K562 (cell line): Measurements from ENCODE around the gene IPO11. TPM values are rescaled to one million over a fixed set of nuclear protein-coding genes. Genes with fewer than 3 reads are reported as not detected.
A peak's percentile ranks its signal among the peaks of the same experiment; 100 is the strongest.

Experiments used
- CAMTA2 ChIP-seq: fragments of 250-450 bp; sonication (Bioruptor Pico); conservative IDR thresholded peaks from 2 replicates; pipeline ENCODE4 v1.5.1; 2022
- GATA2 ChIP-seq: sonication (generic); formaldehyde crosslinking; IDR thresholded peaks from 2 replicates; pipeline ENCODE4 v1.4.0; 2020; ENCODE audit warnings: mild to moderate bottlenecking, missing genetic modification reagents
- HNRNPH1 ChIP-seq: fragments of 200-400 bp; formaldehyde crosslinking; optimal IDR thresholded peaks from 2 replicates; pipeline ENCODE3; 2017; ENCODE audit warnings: low read depth, mild to moderate bottlenecking, low read length, moderate library complexity
- IFI16 ChIP-seq: fragments of 250-450 bp; sonication (Bioruptor Pico); IDR thresholded peaks from 2 replicates; pipeline ENCODE4 v2.1.2; 2022; ENCODE audit warnings: mild to moderate bottlenecking, inconsistent platforms
- JUNB ChIP-seq: fragments of 450-650 bp; formaldehyde crosslinking; conservative IDR thresholded peaks from 2 replicates; pipeline ENCODE4 v1.4.0; 2020; ENCODE audit warnings: mild to moderate bottlenecking
- LEF1 ChIP-seq: fragments of 450-650 bp; IDR thresholded peaks from 2 replicates; pipeline ENCODE4 v1.6.1; 2016; ENCODE audit warnings: mild to moderate bottlenecking
- MCM2 ChIP-seq: fragments of 450-650 bp; IDR thresholded peaks from 2 replicates; pipeline ENCODE4 v1.6.1; 2017; ENCODE audit warnings: low read depth, mild to moderate bottlenecking
- SMARCE1 ChIP-seq: fragments of 450-650 bp; IDR thresholded peaks from 2 replicates; pipeline ENCODE4 v1.7.1; 2016; ENCODE audit warnings: mild to moderate bottlenecking
- TAF15 ChIP-seq: fragments of 200-400 bp; formaldehyde crosslinking; IDR thresholded peaks from 2 replicates; pipeline ENCODE4 v1.6.1; 2017; ENCODE audit warnings: mild to moderate bottlenecking, low read depth, low read length, moderate library complexity
- TCF7 ChIP-seq: sonication (generic); IDR thresholded peaks from 2 replicates; pipeline ENCODE4 v1.6.1; 2016; ENCODE audit warnings: antibody characterized with exemption, borderline replicate concordance
- ZNF12 ChIP-seq: sonication (generic); formaldehyde crosslinking; IDR thresholded peaks from 2 replicates; pipeline ENCODE4 v1.4.0; 2020; ENCODE audit warnings: mild to moderate bottlenecking, missing genetic modification reagents
- ZNF133 ChIP-seq: fragments of 250-450 bp; sonication (Bioruptor Pico); IDR thresholded peaks from 2 replicates; pipeline ENCODE4 v1.4.0; 2020; ENCODE audit warnings: mild to moderate bottlenecking
- ZNF224 ChIP-seq: sonication (generic); formaldehyde crosslinking; IDR thresholded peaks from 2 replicates; pipeline ENCODE4 v1.8.0; 2022; ENCODE audit warnings: mild to moderate bottlenecking, missing genetic modification reagents
- polyA plus RNA-seq, 8 experiments: library from polyadenylated mRNA; depleted of rRNA in 4 of 8; stranded (reverse) in 5 of 8; unstranded in 3 of 8; fragments of >200 nt; fragmentation: Nextera tagmentation in 2 of 8; fragmentation: Illumina TruSeq in 1 of 8; extraction: Ambion mirVana in 2 of 8; extraction: Trizol in 1 of 8; gene quantifications; 2 replicates each; pipeline versions ENCODE4 v1.2.1 to v1.2.3, GENCODE V29; 2011 to 2014; ENCODE audit warnings: inconsistent platforms in 1 of 8, missing spikeins in 1 of 8
- total RNA-seq, 7 experiments: library from RNA; depleted of rRNA in 6 of 7; stranded (reverse); fragments of >200 nt in 6 of 7; fragmentation: Illumina TruSeq in 2 of 7; extraction: Trizol in 2 of 7; gene quantifications; 2 replicates each; pipeline versions ENCODE4 v1.2.1 to v1.2.3, GENCODE V29; 2011 to 2021; ENCODE audit warnings: low replicate concordance in 1 of 7
- TF ChIP-seq, protein P1 (sequence below): fragments of 250-450 bp; sonication (Bioruptor Pico); IDR thresholded peaks from 2 replicates; pipeline ENCODE4 v1.5.0; 2021
- TF ChIP-seq, protein P2 (sequence below): sonication (generic); formaldehyde crosslinking; IDR thresholded peaks from 2 replicates; pipeline ENCODE4 v1.8.1; 2023; ENCODE audit warnings: mild to moderate bottlenecking, missing genetic modification reagents
- TF ChIP-seq, protein P3 (sequence below), 2 experiments: fragments of 450-650 bp in 1 of 2; sonication (generic) in 1 of 2; formaldehyde crosslinking; conservative IDR thresholded peaks; 2 replicates each; pipeline versions ENCODE4 v1.4.0 to v1.8.1; 2020 to 2022; ENCODE audit warnings: mild to moderate bottlenecking in 1 of 2, missing genetic modification reagents in 1 of 2
- TF ChIP-seq, protein P4 (sequence below): fragments of 250-450 bp; sonication (Bioruptor Pico); IDR thresholded peaks from 2 replicates; pipeline ENCODE4 v1.4.0; 2020; ENCODE audit warnings: mild to moderate bottlenecking
- TF ChIP-seq, protein P5 (sequence below): conservative IDR thresholded peaks from 2 replicates; pipeline ENCODE4 v1.6.1; 2011; ENCODE audit warnings: low read depth, mild to moderate bottlenecking, low read length; ENCODE audit not compliant: control insufficient read depth

IPO11 gene
- total and polyA plus RNA-seq, 9 of the 15 experiments (the other 6 are each of a cell fraction or from before 2014, with no cell fraction given) = 38.7 to 96.0 (median 70.9) TPM

DNA sequence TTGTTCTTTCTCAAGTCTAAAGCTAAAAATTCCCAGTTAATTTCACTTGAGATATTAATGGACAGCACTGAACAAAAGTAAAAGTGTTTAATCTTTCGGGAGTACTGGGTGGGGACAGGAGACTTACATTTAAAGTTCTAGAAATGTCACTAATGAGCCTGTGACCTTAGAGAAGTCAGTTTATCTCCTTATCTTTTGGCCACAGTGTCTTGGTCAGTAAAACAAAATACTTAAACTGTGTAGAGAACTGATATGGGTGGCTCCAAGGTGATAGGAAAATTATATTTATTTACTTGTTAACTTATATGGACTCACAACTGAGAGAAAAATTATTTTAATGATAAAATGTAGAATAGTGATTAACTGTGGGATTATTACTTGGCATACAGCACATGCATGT is 8.9 kb downstream of the IPO11 start (continued):
- TF ChIP-seq, protein P1, sequence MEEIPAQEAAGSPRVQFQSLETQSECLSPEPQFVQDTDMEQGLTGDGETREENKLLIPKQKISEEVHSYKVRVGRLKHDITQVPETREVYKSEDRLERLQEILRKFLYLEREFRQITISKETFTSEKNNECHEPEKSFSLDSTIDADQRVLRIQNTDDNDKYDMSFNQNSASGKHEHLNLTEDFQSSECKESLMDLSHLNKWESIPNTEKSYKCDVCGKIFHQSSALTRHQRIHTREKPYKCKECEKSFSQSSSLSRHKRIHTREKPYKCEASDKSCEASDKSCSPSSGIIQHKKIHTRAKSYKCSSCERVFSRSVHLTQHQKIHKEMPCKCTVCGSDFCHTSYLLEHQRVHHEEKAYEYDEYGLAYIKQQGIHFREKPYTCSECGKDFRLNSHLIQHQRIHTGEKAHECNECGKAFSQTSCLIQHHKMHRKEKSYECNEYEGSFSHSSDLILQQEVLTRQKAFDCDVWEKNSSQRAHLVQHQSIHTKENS = no peak
- TF ChIP-seq, protein P2, sequence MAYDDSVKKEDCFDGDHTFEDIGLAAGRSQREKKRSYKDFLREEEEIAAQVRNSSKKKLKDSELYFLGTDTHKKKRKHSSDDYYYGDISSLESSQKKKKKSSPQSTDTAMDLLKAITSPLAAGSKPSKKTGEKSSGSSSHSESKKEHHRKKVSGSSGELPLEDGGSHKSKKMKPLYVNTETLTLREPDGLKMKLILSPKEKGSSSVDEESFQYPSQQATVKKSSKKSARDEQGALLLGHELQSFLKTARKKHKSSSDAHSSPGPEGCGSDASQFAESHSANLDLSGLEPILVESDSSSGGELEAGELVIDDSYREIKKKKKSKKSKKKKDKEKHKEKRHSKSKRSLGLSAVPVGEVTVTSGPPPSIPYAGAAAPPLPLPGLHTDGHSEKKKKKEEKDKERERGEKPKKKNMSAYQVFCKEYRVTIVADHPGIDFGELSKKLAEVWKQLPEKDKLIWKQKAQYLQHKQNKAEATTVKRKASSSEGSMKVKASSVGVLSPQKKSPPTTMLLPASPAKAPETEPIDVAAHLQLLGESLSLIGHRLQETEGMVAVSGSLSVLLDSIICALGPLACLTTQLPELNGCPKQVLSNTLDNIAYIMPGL = no peak
- TF ChIP-seq, protein P3, sequence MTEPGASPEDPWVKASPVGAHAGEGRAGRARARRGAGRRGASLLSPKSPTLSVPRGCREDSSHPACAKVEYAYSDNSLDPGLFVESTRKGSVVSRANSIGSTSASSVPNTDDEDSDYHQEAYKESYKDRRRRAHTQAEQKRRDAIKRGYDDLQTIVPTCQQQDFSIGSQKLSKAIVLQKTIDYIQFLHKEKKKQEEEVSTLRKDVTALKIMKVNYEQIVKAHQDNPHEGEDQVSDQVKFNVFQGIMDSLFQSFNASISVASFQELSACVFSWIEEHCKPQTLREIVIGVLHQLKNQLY (CRISPR knock-in tag; conservative IDR thresholded peaks at IDR 0.05) = no peak
- TF ChIP-seq ZNF224 (no peak), MCM2 (no peak), JUNB (no peak), TCF7 (no peak), IFI16 (CRISPR knock-in tag) (no peak), ZNF12 (no peak), GATA2 (CRISPR knock-in tag) (peak; percentile 83), HNRNPH1 (no peak), CAMTA2 (no peak), ZNF133 (CRISPR knock-in tag) (no peak), TAF15 (no peak), SMARCE1 (peak; percentile 85), LEF1 (peak; percentile 79)
- TF ChIP-seq, protein P4, sequence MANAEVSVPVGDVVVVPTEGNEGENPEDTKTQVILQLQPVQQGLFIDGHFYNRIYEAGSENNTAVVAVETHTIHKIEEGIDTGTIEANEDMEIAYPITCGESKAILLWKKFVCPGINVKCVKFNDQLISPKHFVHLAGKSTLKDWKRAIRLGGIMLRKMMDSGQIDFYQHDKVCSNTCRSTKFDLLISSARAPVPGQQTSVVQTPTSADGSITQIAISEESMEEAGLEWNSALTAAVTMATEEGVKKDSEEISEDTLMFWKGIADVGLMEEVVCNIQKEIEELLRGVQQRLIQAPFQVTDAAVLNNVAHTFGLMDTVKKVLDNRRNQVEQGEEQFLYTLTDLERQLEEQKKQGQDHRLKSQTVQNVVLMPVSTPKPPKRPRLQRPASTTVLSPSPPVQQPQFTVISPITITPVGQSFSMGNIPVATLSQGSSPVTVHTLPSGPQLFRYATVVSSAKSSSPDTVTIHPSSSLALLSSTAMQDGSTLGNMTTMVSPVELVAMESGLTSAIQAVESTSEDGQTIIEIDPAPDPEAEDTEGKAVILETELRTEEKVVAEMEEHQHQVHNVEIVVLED (CRISPR knock-in tag) = no peak
- TF ChIP-seq, protein P5, sequence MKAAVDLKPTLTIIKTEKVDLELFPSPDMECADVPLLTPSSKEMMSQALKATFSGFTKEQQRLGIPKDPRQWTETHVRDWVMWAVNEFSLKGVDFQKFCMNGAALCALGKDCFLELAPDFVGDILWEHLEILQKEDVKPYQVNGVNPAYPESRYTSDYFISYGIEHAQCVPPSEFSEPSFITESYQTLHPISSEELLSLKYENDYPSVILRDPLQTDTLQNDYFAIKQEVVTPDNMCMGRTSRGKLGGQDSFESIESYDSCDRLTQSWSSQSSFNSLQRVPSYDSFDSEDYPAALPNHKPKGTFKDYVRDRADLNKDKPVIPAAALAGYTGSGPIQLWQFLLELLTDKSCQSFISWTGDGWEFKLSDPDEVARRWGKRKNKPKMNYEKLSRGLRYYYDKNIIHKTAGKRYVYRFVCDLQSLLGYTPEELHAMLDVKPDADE = no peak
